Stimulated activated CD8-positive, alpha-beta memory T cell treated with anti-CD3 and anti-CD28 coated beads, Interleukin-2, amount 100 ng/mL, for 1 hour (primary cell): ENCODE data around the gene NEU2.
"Not testable (repeated sequence)": the region's sequence is repeated elsewhere in the genome, so short reads cannot be mapped to it uniquely, and the experiment has no call there.

ENCODE experiments used
- DNase-seq, 2 donors: peaks; one replicate each; pipeline ENCODE4 v3.0.0-alpha.2; 2020; ENCODE audit warnings: low read depth in 2 of 2

NEU2 gene

GRCh38 chr2:233034091-233034882, 1.8 kb downstream of the NEU2 start:
- DNase-seq: no peak

GRCh38 chr2:233035426-233036161, 3.1 kb downstream of the NEU2 start:
- no peak for DNase-seq

GRCh38 chr2:233036162-233036838, 3.8 kb downstream of the NEU2 start:
- DNase-seq: no peak

- no peak for DNase-seq
These were observed 4.6 kb downstream of the NEU2 start for GRCh38 chr2:233037078-233037477.

- DNase-seq: no peak
These were observed 6.9 kb downstream of the NEU2 start for GRCh38 chr2:233039212-233039845.

GRCh38 chr2:233039846-233040530, 7.5 kb downstream of the NEU2 start:
- DNase-seq: no peak

- DNase-seq: no peak
These were observed 8.1 kb downstream of the NEU2 start for GRCh38 chr2:233040571-233040970.

GRCh38 chr2:233041722-233042323, 9.4 kb downstream of the NEU2 start:
- DNase-seq: no peak

GRCh38 chr2:233042549-233042948, 10.1 kb downstream of the NEU2 start:
- no peak for DNase-seq

- no peak for DNase-seq
These were observed 12.6 kb downstream of the NEU2 start for GRCh38 chr2:233044974-233045605.

GRCh38 chr2:233047206-233047605, 14.7 kb downstream of the NEU2 start:
- DNase-seq: no peak

GRCh38 chr2:233047667-233048066, 15.2 kb downstream of the NEU2 start:
- DNase-seq: no peak

- no peak for DNase-seq
These were observed 16.2 kb downstream of the NEU2 start for GRCh38 chr2:233048569-233049193.

GRCh38 chr2:233049194-233049761, 16.8 kb downstream of the NEU2 start:
- no peak for DNase-seq

GRCh38 chr2:233051241-233052149, 19.0 kb downstream of the NEU2 start:
- DNase-seq: no peak

GRCh38 chr2:233052517-233052916, 20.0 kb downstream of the NEU2 start:
- not testable (repeated sequence) for DNase-seq

- peak; percentile 41 to 55 for DNase-seq
These were observed 21.7 kb downstream of the NEU2 start for GRCh38 chr2:233053928-233054784.

GRCh38 chr2:233055362-233055761, 22.9 kb downstream of the NEU2 start:
- no peak for DNase-seq
